Measurements from ENCODE around the gene CTRB2.

CTRB2 gene

GRCh38 chr16:75169899-75170405, 37.0 kb downstream of the CTRB2 start:
- DNase-seq (ENCODE audit: low read depth) = no peak

GRCh38 chr16:75160386-75160785, 46.6 kb downstream of the CTRB2 start:
- no peak for DNase-seq (ENCODE audit: low read depth)

All from stimulated activated CD4-positive, alpha-beta T cell treated with anti-CD3 and anti-CD28 coated beads, Interleukin-2, amount 100 ng/mL, for 4 hours (primary cell).